ENCODE results near the gene IRF7.

DNA sequence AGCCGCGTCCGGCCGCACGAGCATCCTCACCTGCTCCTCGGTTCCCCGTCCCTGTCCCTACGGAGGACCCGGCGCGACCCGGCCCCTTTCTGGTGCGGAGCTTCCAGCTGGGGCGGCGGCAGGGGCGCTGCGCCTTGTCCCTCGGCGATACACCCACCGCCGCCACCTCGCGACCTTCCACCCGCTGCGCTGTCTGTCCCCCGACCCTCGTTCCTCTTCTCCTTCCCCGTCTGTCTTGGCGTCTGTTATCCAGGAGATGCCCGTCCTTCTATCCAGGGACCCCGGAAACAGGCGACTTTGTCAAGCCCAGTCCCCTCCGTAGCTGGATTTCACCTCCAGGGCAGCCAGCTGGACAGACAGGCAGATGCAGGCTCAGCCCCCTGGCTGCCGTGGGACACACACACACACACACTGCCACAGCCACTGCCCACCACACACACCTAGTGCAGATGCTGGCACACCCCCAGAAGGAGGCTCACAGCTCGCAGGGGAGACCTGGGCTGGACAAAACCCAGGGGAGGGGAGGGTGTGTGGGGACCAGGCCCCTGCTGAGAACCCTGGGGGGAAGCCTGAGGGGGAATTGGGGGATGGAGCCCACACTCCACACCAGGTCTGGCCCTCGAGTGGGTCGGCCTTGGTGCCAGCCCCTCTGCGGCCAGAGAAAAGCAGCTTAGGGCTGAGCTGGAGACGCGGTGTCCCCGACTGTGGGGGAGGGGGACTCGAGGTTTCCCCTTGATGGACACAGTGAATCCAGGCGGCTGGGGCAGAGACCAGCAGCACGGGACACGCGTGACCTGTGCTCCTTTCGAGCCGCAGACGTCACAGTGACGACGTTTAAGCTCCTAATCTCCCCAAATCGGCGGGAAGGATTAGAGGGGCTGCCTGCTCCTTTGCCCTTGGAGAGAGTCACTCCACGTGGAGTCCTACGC, 22.1 kb upstream of the IRF7 start:
- no peak for TF ChIP-seq CTCF (IDR thresholded peaks at IDR 0.05; ENCODE audit: low read depth, low read length)
- TF ChIP-seq POLR2A (IDR thresholded peaks at IDR 0.05; ENCODE audit: extremely low read depth, insufficient read length) = no peak
- TF ChIP-seq MYC (IDR thresholded peaks at IDR 0.05; ENCODE audit: low read depth, low read length) = no peak
